GM18526 (cell line): Measurements from ENCODE around the gene C18orf32.

Experiments used
- POLR2A ChIP-seq: IDR thresholded peaks from 3 replicates; pipeline ENCODE4 v1.6.1; 2011; ENCODE audit not compliant: insufficient read length; ENCODE audit errors: extremely low read depth

Gene C18orf32

DNA sequence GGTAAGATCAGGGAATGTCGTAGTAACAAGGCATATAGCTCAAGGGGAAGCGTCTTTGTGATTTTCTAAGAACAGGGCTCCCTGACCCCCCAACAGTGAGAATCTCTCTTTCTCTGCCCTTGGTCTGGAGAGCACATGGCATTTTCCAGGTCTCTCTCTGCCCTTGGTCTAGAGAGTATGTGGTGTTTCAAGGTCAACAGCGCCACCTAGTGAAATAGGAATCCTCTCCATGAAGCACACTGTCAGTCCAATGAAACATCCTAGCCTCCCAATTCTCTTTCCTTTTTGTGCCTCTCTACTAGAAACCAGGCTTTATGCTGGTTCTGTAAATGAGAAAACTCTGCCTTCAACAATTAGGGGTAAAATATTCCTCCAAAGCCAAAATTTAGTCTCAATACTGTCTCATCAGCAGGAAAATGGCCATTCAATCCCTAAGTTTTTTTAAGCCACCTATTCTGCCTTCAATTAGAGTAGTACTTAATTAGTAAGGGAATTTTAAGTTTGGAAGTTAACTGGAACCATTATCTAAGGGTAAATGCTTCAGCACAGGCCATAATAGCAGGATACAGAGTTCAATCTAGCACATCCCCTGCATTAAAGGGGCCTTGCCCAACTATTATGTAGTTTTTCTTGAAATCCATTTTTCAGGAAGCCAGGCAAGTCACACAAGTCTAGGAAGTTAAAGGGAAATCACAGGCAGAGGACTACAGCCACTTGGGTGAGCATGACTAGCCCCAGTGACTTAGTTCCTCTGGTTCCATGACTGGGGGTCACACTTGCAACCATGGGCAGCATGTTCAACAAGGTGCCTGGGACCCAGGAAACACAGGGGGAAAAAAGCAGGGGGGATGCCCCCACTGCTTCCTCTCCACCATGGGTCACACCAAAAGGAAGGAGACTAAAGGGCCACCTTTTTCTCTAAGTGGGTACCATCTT, 39.0 kb downstream of the C18orf32 start:
- TF ChIP-seq POLR2A: no peak

DNA sequence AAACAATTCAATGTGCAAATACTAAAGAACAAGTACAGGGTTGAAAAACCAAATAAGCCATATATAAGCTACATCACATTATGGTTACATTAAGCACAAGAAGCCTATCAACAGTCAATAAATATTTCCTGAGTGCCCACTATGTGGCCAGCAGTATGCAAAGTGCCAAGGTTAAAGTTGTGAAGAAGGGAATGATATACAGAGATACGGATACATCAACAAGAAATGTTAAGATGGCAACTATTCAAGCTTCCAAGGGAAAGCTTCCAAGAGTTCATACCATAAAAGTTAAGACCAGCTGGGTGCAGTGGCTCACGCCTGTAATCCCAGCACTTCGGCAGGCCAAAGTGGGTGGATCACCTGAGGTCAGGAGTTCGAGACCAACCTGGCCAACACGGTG, 40.6 kb downstream of the C18orf32 start:
- no peak for TF ChIP-seq POLR2A

DNA sequence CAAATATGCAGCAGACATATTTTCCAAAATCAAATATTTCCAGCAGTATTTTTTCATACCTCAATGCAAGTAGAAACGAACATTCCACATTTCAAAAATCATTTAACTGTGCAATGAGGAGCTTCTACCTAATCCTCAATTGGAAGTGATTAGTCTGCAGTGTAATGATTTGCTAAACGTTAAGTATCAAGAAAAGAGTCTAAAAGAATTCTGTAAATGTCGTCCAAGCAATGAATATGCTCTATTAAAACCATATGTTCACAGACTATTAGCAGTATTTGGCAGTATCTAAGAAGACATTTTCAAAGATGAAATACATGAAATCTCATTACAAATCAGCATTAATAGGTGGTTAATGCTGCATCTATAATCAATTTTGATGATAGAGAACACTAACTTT, 42.5 kb downstream of the C18orf32 start:
- TF ChIP-seq POLR2A: no peak

DNA sequence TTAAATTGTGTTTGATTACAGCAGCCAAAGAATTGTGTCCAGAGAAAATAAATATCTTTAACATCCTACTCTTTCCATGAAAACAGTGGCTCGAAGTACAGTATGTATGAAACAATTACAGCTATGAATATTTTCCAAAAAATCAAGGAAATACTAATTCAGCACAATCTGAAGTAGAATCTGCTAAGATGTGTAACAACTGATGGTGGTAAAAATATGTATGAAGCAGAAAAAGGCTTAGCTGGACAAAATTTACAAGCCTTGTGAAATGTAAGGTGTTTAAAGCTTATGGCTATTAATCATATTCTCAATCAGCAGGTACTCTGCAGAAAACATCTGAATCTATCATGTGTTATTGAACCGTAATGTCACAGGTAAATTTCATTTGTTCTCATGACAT, 43.2 kb downstream of the C18orf32 start:
- TF ChIP-seq POLR2A: no peak

DNA sequence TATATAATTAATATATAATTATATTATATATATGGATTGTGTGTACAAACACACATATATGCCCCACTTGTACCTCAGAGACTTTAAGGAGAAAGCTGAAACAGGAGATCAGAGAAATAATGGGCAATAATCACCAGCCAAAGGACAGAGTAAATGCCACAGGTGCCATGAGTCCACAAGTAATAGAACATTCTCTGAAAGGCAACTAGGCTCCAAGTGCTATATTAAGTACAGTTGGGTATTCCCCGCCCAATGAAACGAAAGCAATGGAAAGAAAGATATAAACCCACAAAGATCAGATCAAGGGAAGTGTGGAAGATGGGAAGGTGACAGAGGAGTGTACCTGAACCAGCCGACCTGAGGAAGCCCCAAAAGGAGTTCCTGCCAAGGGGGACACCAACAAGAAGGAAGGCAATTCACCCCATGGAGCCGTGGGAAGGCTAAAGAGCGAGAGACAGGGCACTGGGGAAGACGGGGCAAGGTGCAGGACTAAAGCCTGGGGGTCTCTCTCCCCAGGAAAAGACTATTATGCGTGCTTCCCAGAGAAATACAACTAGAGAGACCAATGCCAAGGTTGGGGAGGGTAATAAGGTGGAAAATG, 45.6 kb downstream of the C18orf32 start:
- TF ChIP-seq POLR2A: no peak

DNA sequence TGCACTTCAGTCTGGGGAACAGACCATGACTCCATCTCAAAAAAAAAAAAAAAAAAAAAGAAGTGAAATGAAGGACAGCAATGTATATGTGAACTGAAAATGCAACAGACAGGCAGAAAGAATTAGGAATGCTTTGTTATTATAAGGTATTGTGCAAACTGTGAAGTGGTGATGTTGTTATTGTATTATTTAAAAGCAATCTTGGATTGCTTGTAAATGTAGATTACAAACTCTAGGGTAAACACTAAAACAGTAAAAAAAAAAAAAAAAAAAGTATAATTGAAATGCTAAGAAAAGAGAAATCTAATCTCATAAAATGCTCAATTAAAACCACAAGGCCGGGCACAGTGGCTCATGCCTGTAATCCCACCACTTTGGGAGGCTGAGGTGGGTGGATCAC, 51.9 kb downstream of the C18orf32 start:
- no peak for TF ChIP-seq POLR2A

DNA sequence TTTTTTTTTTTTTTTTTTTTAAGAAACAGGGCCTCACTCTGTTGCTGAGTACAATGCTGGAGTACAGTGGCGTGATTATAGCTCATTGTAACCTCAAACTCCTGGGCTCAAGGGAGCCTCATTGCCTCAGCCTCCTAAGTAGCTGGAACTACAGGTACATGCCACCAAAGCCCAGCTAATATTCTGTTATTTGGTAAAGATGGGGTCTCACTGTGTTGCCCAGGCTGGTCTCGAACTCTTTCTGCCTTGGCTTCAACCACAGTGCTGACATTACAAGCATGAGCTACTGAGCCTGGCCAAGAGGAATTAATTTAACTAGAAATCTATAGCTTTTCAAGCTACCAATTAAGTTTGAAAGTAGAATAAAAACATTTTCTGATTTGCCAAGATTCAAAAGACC, 54.4 kb downstream of the C18orf32 start:
- no peak for TF ChIP-seq POLR2A

DNA sequence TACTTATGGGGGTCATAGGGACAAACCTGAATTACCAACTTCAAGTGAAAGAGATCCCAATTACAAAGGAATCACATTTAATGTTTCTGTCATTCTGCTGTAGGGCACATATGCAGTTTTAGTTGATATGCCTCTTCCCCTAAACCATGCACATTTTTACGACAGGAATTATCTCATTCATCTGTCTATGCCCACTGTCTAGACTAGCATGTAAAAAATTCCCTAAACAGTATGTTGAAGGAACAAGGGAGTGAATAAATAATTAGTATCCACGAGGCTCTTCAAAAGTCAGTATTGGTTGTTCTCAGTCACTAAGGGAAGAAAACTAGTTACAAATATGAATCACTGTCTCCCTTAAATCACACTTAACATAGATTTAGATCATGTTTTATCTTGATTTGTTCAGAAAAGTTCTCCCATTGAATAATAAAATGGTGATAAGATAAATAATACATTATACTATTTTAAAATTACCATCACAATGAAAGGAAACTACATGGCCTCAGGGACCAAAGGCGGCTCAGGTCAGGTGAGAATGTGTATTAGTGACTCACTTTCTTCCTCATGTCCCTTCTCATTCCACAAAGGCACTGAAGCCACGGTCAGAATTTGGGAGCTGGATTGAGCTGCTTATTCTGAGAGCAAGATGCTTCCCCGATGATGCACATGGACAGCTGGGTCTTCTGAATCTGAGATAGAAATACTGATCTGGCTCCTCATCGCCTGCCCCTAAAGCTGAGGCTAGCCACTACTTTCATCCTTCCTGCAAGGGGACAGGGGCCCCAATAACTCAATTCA, 55.7 kb downstream of the C18orf32 start:
- TF ChIP-seq POLR2A: no peak
